GM21737 (cell line): ENCODE results near the gene RAB28.

Experiments used
- ATAC-seq: cut with Tn5 transposase; IDR thresholded peaks from one replicate; pipeline ENCODE4 v1.9.1; 2021; ENCODE audit warnings: mild to moderate bottlenecking, moderate library complexity; ENCODE audit not compliant: unreplicated experiment

RAB28 gene

GRCh38 chr4:13323921-13324320, 160.2 kb downstream of the RAB28 start:
- no peak for ATAC-seq

GRCh38 chr4:13322681-13323101, 161.4 kb downstream of the RAB28 start:
- ATAC-seq: no peak
